ENCODE measurements around the gene SLCO3A1.
"Not testable (repeated sequence)": the region's sequence is repeated elsewhere in the genome, so short reads cannot be mapped to it uniquely, and the experiment has no call there.

The SLCO3A1 gene

DNA sequence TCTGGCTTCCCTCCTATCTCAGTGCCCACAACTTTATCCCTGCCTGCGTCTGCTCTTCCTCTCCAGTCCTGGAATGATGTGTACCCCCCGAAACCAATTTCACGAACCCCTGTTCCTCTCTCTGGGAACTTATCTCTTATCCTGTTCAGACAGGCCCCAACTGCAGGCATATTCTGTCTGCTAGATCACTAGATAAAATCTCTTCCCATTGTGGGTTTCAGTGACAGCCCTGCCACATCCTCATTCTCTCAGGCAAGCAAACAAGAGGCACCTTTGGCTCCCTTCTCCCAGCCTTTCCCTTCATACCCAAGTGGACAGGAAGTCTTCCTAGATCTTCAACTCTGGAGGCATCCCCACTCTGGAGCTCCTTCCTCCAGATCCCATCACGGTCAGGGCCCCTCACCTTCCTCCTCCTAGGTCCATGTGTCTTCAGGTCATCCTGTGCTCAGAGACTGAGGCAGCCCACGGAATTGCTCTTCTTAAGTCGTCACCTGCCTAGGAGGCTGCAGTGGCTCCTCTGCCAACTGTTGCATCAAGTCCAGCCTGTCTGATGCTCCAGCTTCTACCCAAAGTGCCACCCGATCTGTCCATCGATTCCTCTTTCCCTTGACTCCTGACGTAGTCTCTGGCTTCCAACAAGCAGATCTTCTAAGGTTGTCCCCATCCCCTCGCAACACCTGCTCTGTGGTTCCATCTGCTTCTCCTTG, 190.8 kb downstream of the SLCO3A1 start:
- no peak for DNase-seq

DNA sequence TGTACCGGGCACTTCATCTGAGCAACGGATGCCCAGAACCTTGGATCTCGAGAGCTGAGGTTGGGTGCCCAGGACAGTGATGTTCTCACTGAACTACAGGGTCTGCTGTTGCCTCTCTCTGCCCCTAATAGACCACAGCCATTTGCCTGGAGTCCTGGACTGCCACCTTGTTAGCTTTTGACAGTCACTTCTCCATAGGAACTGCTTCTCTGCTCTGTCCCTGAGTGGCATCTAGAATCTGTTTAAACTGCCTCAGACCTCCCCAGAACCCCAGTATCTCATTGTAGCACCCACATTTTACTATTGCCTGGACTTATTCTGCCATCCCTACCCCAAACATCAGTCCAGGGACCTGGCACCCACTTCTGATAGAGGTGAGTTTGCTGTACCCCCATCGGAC, 194.4 kb downstream of the SLCO3A1 start:
- DNase-seq: no peak

DNA sequence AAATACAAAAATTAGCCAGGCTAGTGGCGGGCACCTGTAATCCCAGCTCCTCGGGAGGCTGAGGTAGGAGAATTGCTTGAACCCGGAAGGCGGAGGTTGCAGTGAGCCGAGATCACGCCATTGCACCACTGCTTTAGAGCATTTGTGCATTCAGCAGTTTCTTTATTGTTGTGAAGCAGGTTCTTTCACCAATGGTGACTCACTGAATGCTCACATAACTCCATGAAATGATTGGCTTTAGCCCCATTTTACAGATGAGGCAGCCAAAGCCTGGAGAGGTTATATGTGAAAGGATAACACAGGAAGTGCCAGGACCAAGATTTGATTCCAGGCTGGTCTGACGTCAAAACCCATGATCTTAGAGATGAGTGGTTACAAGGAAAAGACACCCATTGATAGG, 195.2 kb downstream of the SLCO3A1 start:
- DNase-seq: no peak

DNA sequence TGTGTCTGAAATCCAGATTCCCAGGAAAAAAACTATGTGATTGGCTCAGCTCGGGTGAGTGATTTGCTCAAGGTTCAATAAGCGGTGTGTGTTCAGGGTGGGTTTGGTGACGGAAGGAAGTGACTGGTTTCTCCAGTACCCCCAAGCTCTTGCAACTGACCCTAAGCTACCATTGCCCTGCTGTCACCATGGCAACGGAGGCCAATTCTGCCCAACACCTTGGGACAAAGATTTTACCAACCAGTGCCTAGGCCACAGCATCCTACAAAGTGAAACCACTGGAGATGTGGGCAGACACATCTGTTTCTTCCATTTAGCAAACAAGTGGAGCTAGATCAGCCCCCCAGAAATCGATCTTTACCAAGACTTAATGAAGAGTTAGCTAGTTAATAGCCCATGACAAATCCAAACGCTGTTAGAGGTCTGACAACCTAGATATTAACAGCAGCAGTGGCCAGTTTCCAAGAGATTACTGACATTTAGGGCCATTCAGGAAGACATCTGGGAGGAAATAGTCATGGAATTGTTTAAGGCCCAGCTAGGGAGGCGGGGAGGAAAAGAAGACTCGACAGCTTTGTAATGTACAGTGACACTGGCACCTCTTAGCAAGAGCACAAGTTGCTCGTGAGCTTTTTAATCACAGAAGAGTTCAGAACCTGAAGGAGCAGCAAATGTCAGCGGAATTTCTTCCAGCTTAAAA, 195.9 kb downstream of the SLCO3A1 start:
- no peak for DNase-seq

DNA sequence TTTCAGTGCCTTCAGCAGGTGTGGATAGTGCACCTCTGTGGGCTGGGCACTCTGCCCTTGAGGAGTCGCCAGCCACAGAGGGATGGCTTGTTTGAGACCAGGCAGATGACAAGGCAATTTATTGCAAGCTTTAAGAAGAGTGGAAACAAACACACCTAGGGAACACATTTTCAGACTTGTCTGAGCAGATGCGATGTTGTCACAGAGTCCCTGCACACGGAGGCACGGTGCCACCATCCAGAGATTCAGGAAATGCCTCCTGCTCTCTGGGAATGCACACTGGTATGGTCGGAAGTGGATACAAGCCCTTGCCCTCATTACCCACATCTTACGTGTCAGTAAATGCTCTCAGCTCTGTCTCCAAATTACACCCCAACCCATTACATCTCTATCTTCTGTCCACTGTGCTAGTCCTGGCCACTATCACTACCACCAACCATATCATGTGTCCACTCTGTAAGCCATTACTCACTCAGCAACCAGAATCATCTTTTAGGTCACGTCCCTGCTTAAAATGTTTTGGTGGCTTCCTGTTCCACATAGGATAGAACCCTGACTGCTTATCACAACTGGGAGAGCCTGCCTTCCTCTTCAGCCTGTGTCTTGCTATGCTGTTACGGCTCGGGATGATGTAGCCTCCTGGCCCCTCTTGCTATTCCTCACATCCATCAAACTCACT, 196.9 kb downstream of the SLCO3A1 start:
- no peak for DNase-seq

DNA sequence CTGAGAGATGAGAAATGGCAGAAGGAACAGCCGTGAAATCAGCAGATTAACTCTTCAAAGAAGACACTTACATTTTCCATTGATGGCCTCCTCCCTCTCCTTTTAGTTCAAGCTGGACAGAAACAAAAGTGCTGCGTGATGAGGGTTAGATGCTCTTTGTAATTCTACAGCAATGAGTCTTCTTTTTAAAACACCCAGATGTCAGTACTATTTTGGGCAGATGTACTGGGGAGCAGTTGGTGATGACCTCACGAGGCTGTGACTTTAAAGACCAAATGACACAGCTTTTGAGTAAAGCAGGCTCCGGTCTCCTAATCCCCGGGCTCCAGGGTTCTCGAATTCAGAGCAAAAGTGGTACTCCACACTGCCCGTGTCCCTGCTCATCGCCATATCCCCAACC, 198.2 kb downstream of the SLCO3A1 start:
- DNase-seq: no peak

DNA sequence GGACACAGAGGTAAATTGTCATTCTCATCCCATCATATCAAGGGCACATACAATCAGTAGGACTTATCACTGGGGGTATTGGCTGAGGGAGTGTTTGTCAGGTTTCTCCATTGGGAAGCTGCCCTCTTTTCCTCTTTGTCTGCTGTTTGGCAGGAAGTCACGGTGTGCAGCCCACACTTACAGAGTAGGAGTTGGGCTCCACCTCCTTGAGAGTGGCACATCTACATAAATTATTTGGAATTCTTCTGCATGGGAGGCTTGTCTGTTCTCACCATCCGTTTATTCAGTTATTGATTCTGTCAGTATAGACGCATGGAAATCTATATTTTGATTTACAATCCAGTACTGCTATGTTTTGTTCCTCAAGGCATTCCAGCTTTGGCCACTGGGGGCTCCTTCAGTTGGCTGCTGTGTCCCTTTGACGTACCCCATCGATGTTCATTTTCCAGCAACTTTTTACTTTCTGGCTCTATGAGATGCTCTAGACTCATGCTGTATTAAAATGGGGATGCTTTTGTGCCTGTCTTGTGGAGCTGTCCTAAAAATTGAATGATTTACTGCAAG, 200.3 kb downstream of the SLCO3A1 start:
- no peak for DNase-seq

DNA sequence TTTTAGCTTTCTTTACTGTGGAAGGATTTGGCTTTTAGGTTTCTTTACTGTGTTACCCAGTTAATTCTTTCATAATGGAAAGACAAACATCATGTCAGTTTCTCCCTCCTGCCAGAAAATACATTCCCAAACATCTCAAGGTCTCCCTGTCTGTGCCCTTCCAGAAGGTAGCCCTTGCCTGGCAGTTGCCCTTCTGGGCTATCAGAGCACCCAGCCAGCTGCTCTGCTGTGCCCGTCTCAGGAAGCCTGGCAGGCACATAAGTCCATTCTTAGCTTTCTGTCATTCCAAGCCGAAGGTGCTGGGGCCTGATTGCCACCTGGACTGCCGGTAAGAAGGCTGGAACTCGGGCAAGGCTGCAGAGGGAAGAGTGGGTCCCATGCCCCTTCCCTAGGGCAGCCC, 203.4 kb downstream of the SLCO3A1 start:
- no peak for DNase-seq

DNA sequence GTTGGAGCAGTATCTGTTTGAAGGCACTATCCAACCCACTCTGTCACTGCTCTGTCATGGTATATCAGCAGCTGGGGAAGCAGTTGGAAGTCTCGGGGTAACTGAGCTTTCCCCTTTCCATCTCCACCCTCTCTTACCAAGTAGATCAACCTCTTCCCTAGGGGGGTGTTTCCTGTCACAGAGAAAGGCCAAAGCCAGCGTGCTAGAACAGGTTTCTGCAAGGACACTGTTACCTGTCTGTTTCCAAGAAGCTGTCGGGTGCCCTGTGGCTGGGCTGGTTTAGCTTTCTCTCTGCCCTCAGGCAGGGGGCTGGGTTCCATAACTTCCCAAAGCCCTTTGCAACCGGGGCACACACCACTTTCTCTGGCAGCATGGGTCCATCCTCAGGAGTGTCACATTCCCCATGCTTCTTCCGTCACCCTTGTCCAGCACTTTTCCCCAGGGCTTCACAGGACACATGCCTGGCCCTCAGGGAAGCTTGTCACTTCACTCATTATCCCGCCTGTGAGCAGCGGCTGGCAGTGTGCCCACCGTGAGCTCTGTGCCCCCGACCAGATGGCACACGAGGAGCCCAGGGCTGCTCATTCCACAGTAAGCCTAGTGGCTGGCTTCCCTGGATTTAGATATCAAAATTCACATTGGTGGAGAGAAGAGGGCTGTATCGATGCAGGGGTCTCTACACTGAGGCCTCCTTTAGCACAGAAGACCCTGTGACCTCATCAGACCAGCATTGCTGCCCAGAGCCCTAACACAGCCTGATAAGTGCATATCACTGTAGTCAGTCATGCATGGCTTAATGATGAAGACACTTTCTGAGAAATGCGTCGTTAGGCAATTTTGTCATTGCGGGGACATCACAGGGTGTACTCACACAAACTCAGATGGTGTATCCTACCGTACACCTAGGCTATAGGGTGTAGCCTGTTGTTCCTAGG, 205.8 kb downstream of the SLCO3A1 start:
- no peak for DNase-seq

DNA sequence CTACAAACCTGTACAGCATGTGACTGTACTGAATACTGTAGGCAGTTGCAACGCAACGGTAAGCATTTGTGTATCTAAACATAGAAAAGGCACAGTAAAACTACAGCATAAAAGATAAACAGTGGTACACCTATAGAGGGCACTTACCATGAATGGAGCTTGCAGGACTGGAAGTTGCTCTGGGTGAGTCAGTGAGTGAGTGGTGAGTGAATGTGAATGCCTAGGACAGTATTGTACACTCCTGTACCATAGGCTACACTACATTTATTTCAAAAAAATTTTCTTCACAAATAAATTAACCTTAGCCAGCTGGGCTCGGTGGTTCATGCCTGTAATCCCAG, 206.4 kb downstream of the SLCO3A1 start:
- not testable (repeated sequence) for DNase-seq

DNA sequence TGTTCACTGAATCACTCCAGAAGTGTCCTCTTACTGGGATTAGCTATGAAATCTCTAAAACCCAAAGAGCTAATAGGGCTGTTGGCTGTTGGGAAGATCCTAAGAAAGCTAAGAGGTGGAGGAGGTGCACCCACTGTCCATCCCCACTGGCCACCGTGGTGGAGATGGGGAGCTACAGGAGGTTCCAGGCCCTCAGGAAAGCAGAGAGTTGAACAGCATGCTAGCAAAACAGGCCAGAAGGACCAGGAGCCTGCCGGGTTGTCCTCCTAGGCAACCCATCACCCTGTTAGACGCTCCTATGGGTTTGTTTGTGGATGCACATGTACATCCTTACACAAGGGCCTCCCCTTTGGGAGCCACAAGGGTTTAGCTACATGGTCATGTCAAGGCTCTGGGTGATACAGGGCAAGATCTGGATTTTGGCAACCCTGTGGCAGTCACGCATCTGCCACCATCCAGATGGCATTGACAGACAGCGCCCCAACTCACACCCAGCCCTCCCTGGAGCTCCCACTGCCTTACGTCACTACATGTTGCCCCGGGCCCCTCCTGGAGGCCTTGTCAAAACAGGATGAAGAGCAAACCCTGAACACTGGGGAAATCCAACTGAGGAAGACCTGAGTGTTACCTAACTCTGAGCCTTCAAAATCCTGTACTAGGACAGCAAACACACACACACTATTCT, 208.1 kb downstream of the SLCO3A1 start:
- no peak for DNase-seq

DNA sequence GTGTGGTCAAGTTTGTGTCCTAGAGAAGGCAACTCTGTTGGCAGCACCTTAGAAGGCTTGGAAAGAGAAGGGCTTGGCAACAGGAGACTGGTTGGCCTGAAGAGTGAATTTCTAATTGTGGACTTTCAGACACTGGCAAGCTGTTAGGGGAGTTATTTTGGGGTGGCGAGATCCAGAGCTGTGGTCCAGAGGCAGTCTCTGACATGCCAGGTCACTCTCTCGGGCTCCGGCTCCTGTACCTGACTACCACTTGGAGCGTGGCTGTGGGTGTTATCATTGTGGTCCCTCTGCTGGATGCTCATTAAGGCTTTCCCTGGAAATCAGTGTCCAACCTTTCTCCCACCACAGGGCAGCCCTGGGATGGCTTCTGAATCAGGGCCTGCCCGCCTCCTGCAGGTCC, 209.0 kb downstream of the SLCO3A1 start:
- DNase-seq: no peak

DNA sequence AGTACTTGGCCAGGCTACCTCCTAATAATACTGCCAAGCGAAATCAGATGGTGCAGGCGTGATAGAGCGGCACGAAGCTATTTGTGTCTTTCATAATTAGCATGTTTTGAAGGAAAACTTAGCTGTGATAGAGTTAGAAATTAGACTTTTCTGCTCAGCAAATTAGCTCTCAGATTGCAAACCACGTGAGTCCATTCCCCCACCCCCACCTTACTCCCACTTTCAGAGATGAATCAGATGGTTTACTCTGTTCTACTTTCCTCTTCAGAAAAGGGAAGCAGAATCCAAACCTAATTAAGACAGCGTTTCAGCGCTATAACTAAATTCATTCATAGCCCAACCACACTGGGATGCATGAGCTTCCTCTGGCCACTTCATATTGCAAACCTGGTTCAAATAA, 214.6 kb downstream of the SLCO3A1 start:
- no peak for DNase-seq

DNA sequence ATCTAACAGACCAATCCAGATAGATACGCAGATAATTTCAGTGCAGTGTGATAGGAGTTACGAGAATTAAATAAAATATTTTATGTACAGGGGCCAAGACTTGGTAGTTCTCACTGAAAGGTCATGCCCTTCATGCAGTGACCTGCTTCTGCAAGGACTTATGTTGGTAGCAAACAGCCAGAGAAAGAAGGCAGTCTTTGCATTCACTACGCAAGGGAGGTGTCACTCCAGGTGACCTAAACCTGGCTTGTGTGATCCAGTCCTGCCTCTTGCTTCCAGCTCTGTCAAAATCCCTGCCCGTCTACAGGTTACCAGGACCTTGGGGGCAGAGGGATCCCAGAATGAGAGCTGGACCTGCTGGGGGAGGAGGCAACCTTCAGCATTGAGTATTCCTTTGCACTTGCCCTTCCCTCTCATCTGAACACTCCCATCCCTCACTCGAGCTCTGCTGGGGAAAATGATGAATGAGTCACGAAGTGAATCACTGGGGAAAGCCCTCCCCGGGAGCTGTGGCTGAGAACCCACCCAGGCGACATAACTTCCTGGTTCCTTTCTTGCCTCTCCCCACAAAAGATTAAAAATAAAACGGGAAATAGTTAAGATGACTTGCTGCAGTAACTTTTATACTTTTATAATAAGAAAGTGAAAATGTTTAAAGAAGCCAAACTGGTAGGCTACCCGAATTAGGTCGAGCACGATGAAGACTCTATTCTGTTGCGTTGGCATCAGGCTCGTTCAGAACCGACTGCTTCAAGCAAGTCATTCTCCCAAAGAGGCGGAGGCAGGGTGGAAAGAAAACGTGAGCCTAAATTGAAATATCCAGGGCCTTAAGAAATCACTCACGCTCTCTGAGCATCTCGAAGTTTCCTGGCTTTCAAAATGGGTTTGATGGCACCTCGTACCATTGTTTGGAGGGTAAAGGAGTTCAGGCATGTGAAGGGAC, 216.1 kb downstream of the SLCO3A1 start:
- no peak for DNase-seq

DNA sequence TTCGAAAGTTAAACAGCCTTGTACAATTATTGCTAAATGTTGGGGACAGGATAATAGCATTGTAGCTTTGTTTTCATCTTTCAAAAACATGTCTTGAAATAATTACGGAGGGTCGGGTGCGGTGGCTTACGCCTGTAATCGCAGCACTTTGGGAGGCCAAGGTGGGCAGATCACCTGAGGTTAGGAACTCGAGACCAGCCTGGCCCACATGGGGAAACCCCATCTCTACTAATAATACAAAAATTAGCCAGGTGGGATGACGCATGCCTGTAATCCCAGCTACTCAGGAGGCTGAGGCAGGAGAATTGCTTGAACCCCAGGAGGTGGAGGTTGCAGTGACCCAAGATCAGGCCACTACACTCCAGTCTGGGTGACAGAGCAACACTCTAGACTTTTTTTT, 216.7 kb downstream of the SLCO3A1 start:
- not testable (repeated sequence) for DNase-seq

DNA sequence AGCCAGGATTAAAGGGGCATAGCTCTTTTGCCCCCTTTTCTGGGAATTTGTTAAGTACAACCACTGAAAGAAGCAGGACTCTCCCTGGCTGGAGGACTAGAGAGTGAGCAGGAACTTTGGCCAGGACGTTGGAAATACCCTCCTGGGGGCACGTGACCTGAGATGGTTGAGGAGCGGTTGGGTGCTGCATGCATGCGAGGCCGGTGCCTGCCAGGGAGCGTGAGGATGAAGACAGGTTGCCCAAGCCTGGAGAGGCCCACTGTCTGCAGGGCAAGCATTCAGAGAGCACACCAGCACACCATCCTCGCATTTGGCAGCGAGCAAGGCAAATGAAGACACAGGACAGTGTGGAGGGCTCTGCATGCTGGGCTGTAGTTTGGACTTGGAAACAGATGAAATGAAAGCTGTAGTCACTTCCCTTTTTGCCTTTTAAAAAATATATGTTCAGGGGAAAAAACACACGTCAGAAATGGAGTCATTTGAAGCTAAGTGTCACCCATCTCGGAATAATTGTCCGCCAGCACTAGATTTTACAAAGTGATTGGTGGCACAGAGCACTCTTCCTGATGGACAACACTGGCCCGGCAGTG, 217.6 kb downstream of the SLCO3A1 start:
- no peak for DNase-seq

DNA sequence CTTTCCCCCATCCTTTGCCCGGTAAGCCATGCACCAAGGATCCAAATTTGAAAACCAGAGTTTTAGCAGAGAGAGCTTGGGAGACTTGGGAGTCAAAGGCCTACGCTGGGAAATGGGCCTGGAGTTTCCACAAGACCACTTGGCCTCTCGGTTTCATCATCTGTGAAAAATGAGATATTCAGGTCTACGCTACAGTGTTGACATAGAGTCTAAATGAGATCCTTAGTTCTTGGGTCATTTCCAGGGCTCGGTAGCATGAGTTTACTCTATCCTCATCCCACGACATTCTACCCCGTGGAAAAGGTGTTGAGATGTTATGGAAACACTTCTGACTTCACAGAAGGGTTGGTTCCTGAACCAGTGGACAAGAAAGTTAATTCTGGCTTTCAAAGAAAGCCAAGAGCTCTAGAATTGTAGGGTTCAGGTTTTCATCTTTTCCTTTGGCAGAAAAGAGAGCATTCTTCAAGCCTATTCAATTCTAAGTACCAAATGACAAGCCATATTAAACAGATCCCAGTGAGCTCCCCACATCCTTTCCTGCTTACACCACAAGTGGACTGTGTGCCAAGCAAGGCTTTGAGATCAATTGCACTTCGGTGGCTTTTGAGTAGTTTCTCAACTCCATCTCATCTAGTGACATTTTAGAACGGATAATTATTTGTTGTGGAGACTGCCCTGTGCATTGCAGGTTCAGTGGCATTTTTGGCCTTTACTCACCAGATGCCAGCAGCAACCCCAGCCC, 219.7 kb downstream of the SLCO3A1 start:
- DNase-seq: no peak

DNA sequence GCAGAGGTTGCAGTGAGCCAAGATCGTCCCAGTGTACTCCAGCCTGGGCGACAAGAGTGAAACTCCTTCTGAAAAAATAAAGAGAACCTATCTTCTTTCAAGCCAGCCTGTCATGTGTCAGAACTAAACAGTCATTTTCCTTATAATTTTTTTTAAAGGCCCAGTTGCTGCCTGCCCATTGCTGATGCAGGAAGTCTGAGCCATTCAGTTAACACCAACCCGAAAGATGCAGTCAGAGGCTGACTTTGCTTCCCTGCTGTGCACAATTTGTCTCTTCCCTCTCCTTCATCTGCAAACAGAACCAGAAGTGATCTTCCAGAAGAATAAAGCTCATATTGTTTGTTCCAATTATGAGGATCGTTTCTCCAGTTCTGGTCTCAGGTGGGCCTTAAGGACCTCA, 220.6 kb downstream of the SLCO3A1 start:
- no peak for DNase-seq

DNA sequence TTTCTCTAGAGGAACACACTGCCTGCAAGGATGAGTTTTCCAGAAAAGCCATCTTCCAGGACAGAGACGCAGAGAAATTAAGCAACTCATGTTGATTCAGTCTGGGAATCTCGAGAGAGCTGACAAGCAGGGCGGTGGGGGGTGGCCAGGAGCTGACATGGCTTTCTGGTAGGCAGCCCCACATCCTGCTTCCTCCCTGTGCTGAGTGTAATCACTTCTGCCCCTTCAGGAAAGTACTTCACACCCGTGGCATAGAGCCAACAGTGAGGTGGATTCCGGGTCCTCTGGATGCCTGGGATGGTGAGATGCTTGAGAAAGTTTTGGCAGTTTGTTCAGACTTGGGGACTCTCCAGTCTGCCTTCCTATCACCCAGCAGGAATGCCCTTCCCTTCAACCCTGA, 221.1 kb downstream of the SLCO3A1 start:
- no peak for DNase-seq

DNA sequence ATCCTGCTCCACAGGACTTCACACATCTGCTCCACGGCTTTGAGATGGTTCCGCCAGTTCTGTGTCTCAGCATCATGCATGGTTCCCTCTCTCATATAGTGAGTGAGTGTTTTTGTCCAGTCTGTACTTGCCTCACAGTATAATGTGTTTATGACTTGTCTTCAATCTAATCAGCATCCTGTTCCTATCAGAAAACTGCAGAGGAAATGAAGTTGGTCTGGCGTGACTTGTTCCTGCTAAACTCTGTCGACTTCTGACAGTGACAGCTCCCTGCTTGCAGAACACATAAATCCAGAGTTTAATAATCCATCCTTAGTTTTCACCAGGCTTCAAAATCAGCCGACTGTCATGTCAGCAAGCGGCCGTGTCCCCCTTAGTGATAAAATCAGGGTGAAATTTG, 222.3 kb downstream of the SLCO3A1 start:
- no peak for DNase-seq

Measured in hippocampal formation (tissue), 2 donors.